Keratinocyte (primary cell): Measurements from ENCODE around the gene ARMC6.

Experiments used
- EZH2 ChIP-seq: IDR thresholded peaks from one replicate; pipeline ENCODE4 v1.6.1; 2012; ENCODE audit warnings: inconsistent platforms, mild to moderate bottlenecking, low read length, moderate library complexity
- TF ChIP-seq, protein P1 (sequence below), 3 experiments: IDR thresholded peaks in 1 of 3; conservative IDR thresholded peaks in 1 of 3; optimal IDR thresholded peaks in 1 of 3; 2 replicates in 2 of 3; 3 replicates in 1 of 3; pipeline versions ENCODE3 to v1.5.1; 2011; ENCODE audit warnings: low read length in 3 of 3, mild to moderate bottlenecking in 3 of 3, moderate library complexity in 2 of 3, control low read depth in 1 of 3, inconsistent platforms in 1 of 3; ENCODE audit not compliant: insufficient read depth in 2 of 3; ENCODE audit errors: extremely low read depth in 1 of 3

DNA sequence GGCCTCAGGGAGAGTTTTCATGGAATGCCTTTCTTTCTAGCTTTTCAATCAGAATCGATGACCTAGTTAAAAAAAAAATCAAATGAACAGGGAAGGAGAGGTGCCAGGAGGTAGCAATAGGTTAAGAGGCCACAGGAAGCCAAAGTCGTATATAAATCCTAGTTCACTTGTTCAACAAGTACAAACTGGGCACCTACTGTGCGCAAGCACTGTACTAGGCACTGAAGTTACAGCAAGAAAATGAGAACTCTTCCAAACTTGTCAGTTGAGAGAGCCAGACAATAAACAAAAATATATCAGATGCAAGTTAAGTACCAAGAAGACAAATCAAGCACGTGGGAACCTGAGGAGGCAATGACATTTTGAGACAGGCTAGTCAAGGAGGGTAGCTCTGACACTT, 6.2 kb upstream of the ARMC6 start:
- TF ChIP-seq, protein P1, sequence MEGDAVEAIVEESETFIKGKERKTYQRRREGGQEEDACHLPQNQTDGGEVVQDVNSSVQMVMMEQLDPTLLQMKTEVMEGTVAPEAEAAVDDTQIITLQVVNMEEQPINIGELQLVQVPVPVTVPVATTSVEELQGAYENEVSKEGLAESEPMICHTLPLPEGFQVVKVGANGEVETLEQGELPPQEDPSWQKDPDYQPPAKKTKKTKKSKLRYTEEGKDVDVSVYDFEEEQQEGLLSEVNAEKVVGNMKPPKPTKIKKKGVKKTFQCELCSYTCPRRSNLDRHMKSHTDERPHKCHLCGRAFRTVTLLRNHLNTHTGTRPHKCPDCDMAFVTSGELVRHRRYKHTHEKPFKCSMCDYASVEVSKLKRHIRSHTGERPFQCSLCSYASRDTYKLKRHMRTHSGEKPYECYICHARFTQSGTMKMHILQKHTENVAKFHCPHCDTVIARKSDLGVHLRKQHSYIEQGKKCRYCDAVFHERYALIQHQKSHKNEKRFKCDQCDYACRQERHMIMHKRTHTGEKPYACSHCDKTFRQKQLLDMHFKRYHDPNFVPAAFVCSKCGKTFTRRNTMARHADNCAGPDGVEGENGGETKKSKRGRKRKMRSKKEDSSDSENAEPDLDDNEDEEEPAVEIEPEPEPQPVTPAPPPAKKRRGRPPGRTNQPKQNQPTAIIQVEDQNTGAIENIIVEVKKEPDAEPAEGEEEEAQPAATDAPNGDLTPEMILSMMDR (optimal IDR thresholded peaks at IDR 0.05 in 1 of 3, IDR thresholded peaks at IDR 0.05 in 1 of 3, conservative IDR thresholded peaks at IDR 0.05 in 1 of 3; ENCODE audit: extremely low read depth in 1 of 3, insufficient read depth in 2 of 3, low read length in 3 of 3) = no peak
- TF ChIP-seq EZH2 = no peak
